ENCODE data around the gene MBTPS1. TPM values are rescaled to one million over a fixed set of nuclear protein-coding genes. Genes with fewer than 3 reads are reported as not detected.
A peak's percentile ranks its signal among the peaks of the same experiment; 100 is the strongest.

MBTPS1 gene
- total and polyA plus RNA-seq, 9 of the 15 experiments (the other 6 are each of a cell fraction or from before 2014, with no cell fraction given): 2.8 to 57.6 (median 43.8) TPM

DNA sequence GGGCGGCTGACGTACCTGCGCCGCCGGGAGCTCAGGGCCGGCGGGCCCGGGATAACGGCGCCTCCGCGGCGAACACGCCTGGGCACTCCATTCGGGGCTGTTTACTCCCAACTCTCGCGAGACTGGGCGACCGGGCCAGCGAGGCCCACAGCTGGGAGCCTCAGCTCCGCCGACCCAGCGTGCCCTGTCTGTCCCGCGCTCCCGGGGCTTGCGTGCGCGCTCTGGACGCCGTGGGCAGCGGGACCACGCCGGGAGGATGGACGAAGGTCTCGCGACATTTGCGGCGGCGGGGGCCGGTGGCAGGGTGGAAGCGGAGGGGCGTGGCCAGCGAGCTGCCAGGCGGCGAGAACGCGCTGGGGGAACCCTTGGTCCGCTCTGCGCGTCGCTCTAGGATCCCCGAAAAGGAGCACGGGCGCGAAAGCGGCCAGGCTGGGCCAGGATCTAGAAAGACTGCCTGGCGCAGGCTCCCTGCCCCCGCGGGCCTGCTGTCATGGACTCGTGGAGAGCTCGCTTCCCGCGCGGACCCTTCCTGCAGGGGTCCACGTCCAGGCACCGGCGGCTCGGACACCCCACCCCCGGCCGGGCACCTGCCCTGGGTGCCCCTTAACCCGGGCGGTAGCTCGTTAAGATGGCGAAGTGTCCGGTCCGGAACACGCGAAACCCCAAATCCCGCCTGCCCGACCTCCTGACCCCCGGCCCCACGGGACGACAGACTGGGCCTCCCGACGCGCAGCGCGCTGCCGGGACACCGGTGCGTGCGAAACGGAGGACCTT, at the start of gene MBTPS1 (continued):
- TF ChIP-seq, protein P1, sequence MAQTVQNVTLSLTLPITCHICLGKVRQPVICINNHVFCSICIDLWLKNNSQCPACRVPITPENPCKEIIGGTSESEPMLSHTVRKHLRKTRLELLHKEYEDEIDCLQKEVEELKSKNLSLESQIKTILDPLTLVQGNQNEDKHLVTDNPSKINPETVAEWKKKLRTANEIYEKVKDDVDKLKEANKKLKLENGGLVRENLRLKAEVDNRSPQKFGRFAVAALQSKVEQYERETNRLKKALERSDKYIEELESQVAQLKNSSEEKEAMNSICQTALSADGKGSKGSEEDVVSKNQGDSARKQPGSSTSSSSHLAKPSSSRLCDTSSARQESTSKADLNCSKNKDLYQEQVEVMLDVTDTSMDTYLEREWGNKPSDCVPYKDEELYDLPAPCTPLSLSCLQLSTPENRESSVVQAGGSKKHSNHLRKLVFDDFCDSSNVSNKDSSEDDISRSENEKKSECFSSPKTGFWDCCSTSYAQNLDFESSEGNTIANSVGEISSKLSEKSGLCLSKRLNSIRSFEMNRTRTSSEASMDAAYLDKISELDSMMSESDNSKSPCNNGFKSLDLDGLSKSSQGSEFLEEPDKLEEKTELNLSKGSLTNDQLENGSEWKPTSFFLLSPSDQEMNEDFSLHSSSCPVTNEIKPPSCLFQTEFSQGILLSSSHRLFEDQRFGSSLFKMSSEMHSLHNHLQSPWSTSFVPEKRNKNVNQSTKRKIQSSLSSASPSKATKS (CRISPR knock-in tag; IDR thresholded peaks at IDR 0.05): no peak
- TF ChIP-seq, protein P2, sequence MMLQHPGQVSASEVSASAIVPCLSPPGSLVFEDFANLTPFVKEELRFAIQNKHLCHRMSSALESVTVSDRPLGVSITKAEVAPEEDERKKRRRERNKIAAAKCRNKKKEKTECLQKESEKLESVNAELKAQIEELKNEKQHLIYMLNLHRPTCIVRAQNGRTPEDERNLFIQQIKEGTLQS (IDR thresholded peaks at IDR 0.05): no peak
- TF ChIP-seq, protein P2 (CRISPR knock-in tag; conservative IDR thresholded peaks at IDR 0.05): no peak; the same call in none of the 2 replicates
- TF ChIP-seq ID3 (CRISPR knock-in tag; IDR thresholded peaks at IDR 0.05) (no peak), ID3 (tag; IDR thresholded peaks at IDR 0.05) (no peak; the same call in 1 of the 2 replicates), TAF9B (IDR thresholded peaks at IDR 0.05; ENCODE audit: partially characterized antibody) (no peak), POLR2B (IDR thresholded peaks at IDR 0.05; ENCODE audit: low read depth, partially characterized antibody) (peak; percentile 82), NR3C1 (CRISPR knock-in tag; IDR thresholded peaks at IDR 0.05) (no peak; the same call in 1 of the 2 replicates), XRCC5 (IDR thresholded peaks at IDR 0.05; ENCODE audit: low read depth, low read length) (peak; percentile 85), CREB5 (CRISPR knock-in tag; IDR thresholded peaks at IDR 0.05) (no peak)
- TF ChIP-seq, protein P3, sequence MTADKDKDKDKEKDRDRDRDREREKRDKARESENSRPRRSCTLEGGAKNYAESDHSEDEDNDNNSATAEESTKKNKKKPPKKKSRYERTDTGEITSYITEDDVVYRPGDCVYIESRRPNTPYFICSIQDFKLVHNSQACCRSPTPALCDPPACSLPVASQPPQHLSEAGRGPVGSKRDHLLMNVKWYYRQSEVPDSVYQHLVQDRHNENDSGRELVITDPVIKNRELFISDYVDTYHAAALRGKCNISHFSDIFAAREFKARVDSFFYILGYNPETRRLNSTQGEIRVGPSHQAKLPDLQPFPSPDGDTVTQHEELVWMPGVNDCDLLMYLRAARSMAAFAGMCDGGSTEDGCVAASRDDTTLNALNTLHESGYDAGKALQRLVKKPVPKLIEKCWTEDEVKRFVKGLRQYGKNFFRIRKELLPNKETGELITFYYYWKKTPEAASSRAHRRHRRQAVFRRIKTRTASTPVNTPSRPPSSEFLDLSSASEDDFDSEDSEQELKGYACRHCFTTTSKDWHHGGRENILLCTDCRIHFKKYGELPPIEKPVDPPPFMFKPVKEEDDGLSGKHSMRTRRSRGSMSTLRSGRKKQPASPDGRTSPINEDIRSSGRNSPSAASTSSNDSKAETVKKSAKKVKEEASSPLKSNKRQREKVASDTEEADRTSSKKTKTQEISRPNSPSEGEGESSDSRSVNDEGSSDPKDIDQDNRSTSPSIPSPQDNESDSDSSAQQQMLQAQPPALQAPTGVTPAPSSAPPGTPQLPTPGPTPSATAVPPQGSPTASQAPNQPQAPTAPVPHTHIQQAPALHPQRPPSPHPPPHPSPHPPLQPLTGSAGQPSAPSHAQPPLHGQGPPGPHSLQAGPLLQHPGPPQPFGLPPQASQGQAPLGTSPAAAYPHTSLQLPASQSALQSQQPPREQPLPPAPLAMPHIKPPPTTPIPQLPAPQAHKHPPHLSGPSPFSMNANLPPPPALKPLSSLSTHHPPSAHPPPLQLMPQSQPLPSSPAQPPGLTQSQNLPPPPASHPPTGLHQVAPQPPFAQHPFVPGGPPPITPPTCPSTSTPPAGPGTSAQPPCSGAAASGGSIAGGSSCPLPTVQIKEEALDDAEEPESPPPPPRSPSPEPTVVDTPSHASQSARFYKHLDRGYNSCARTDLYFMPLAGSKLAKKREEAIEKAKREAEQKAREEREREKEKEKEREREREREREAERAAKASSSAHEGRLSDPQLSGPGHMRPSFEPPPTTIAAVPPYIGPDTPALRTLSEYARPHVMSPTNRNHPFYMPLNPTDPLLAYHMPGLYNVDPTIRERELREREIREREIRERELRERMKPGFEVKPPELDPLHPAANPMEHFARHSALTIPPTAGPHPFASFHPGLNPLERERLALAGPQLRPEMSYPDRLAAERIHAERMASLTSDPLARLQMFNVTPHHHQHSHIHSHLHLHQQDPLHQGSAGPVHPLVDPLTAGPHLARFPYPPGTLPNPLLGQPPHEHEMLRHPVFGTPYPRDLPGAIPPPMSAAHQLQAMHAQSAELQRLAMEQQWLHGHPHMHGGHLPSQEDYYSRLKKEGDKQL (CRISPR knock-in tag; IDR thresholded peaks at IDR 0.05; ENCODE audit: borderline replicate concordance): peak; percentile 81; the same call in 1 of the 2 replicates
- TF ChIP-seq, protein P4, sequence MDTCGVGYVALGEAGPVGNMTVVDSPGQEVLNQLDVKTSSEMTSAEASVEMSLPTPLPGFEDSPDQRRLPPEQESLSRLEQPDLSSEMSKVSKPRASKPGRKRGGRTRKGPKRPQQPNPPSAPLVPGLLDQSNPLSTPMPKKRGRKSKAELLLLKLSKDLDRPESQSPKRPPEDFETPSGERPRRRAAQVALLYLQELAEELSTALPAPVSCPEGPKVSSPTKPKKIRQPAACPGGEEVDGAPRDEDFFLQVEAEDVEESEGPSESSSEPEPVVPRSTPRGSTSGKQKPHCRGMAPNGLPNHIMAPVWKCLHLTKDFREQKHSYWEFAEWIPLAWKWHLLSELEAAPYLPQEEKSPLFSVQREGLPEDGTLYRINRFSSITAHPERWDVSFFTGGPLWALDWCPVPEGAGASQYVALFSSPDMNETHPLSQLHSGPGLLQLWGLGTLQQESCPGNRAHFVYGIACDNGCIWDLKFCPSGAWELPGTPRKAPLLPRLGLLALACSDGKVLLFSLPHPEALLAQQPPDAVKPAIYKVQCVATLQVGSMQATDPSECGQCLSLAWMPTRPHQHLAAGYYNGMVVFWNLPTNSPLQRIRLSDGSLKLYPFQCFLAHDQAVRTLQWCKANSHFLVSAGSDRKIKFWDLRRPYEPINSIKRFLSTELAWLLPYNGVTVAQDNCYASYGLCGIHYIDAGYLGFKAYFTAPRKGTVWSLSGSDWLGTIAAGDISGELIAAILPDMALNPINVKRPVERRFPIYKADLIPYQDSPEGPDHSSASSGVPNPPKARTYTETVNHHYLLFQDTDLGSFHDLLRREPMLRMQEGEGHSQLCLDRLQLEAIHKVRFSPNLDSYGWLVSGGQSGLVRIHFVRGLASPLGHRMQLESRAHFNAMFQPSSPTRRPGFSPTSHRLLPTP (IDR thresholded peaks at IDR 0.05; ENCODE audit: borderline replicate concordance, extremely low read depth, insufficient read length): no peak
